ENCODE measurements around the gene PLCD4.

Gene PLCD4

DNA sequence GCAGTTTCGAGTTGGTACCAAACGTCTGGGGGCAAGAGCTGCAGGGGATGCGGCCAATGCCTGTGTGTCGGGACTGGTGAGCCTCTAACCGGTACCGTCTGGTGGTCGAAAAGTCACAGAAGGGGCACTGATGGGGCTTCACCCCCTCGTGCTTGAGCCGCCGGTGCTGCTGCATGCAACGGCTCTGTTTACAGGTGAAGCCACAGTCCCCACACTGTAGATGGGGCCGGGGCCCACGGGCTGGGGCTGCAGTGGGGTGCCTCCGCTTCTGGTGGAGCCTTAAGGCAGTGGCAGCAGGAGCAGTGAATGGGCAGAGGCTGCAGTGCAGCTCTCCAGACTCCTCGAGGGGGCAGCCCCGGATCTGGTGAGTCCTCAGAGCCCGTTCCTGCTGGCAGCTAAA lies 35.1 kb downstream of the PLCD4 start:
- no peak overlapping the region for H3K4me3 ChIP-seq (ENCODE audit: insufficient read depth, low read length, poor library complexity, severe bottlenecking)
- no peak overlapping the region for H3K9ac ChIP-seq (ENCODE audit: low read length)
- H3K79me2 ChIP-seq (ENCODE audit: insufficient read depth, low read length): peaks cover 4% of the 10 kb centered on the region; the same call in 1 of the 2 replicates
- no peaks in the 10 kb centered on the region for H3K9me3 ChIP-seq (ENCODE audit: insufficient read depth, low read length)
- H3K27me3 ChIP-seq (ENCODE audit: low read length): no peaks in the 10 kb centered on the region
- no peaks in the 10 kb centered on the region; the same call in 1 of the 2 replicates for H4K20me1 ChIP-seq (ENCODE audit: low read depth, low read length)
- H3K4me2 ChIP-seq (ENCODE audit: low read depth, low read length, poor library complexity, severe bottlenecking): no peak overlapping the region
- no peak overlapping the region for H2AFZ ChIP-seq (ENCODE audit: low read depth, low read length, severe bottlenecking)
- H3K27ac ChIP-seq (ENCODE audit: low read depth, low read length): no peak overlapping the region
- TF ChIP-seq, protein P1, sequence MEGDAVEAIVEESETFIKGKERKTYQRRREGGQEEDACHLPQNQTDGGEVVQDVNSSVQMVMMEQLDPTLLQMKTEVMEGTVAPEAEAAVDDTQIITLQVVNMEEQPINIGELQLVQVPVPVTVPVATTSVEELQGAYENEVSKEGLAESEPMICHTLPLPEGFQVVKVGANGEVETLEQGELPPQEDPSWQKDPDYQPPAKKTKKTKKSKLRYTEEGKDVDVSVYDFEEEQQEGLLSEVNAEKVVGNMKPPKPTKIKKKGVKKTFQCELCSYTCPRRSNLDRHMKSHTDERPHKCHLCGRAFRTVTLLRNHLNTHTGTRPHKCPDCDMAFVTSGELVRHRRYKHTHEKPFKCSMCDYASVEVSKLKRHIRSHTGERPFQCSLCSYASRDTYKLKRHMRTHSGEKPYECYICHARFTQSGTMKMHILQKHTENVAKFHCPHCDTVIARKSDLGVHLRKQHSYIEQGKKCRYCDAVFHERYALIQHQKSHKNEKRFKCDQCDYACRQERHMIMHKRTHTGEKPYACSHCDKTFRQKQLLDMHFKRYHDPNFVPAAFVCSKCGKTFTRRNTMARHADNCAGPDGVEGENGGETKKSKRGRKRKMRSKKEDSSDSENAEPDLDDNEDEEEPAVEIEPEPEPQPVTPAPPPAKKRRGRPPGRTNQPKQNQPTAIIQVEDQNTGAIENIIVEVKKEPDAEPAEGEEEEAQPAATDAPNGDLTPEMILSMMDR (IDR thresholded peaks at IDR 0.05; ENCODE audit: insufficient read depth, low read length, poor library complexity, severe bottlenecking): no peak
- TF ChIP-seq EZH2phosphoT487 (conservative IDR thresholded peaks at IDR 0.05; ENCODE audit: low read length): no peak
- H3K9me2 ChIP-seq (replicated peaks; ENCODE audit: insufficient read depth, low read length): no peaks in the 10 kb centered on the region
- H3K36me3 ChIP-seq (ENCODE audit: low read length): peaks cover 14% of the 10 kb centered on the region; the same call in 1 of the 2 replicates
- H3F3A ChIP-seq (ENCODE audit: insufficient read depth): 0 out of 2 replicates have a peak, but pooled peaks cover 4% of the 10 kb centered on the region

DNA sequence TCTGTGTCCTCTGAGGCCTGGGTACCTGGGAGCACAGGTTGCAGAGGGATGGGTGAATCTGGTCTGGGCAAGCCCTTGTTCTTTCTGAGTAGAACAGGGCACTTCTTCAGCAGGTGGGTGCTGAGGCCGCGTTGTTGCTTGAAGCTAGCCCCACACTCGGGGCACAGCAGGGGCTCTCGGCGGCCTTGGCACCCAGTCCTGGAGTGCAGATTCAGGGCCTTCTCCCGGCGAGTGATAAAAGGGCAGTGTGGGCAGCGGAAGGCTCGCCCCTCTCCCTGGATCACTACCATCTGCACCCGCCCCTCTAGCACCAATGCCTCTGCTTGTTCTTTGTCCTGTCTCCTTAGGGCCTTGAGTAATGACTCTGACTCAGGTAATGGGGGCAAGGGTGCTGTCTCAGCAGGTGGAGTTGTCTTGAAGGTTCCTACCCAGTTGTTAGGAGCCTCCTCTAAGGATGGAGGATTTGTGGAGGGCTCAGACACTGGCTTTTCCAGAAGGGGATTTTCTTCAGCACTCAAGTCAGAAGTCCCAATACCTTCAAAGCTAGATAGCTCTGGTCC lies 36.1 kb downstream of the PLCD4 start:
- H3K36me3 ChIP-seq (ENCODE audit: low read length): peaks cover 19% of the 10 kb centered on the region; the same call in 1 of the 2 replicates

DNA sequence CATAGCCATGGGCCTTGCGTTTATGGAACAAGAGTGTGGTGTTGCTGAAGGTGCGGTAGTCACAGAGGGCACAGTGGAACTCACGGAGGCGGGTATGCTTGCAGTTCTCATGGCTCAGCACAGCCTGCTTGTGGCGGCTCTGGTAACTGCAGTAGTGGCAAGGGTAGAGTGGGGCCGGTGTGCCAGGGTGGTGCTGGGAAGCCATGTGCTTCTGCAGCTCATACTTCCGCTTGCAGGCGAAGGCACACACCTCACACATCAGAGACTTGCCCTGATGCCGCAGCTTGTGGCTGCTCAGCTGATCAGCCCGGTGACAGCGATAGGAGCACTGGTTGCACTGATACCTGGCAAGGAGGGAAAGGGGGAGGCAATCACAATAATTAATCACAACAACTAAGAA lies 37.0 kb downstream of the PLCD4 start:
- Histone ChIP-seq H3K79me2 (ENCODE audit: insufficient read depth, low read length) (peaks cover 9% of the 10 kb centered on the region; the same call in 1 of the 2 replicates), H3K36me3 (ENCODE audit: low read length) (peaks cover 19% of the 10 kb centered on the region; the same call in 1 of the 2 replicates), H4K20me1 (ENCODE audit: low read depth, low read length) (peaks cover 4% of the 10 kb centered on the region; the same call in 1 of the 2 replicates), H3K9ac (ENCODE audit: low read length) (no peak overlapping the region), H3K9me2 (replicated peaks; ENCODE audit: insufficient read depth, low read length) (no peaks in the 10 kb centered on the region), H3K4me3 (ENCODE audit: insufficient read depth, low read length, poor library complexity, severe bottlenecking) (no peak overlapping the region), H3F3A (ENCODE audit: insufficient read depth) (0 out of 2 replicates have a peak, but pooled peaks cover 4% of the 10 kb centered on the region), H3K9me3 (ENCODE audit: insufficient read depth, low read length) (no peaks in the 10 kb centered on the region), H3K27ac (ENCODE audit: low read depth, low read length) (no peak overlapping the region), H3K4me2 (ENCODE audit: low read depth, low read length, poor library complexity, severe bottlenecking) (no peak overlapping the region), H2AFZ (ENCODE audit: low read depth, low read length, severe bottlenecking) (no peak overlapping the region), H3K27me3 (ENCODE audit: low read length) (no peaks in the 10 kb centered on the region)
- TF ChIP-seq, protein P1 (IDR thresholded peaks at IDR 0.05; ENCODE audit: insufficient read depth, low read length, poor library complexity, severe bottlenecking): no peak
- TF ChIP-seq EZH2phosphoT487 (conservative IDR thresholded peaks at IDR 0.05; ENCODE audit: low read length): no peak

More for the DNA sequence above, 36.1 kb downstream of the PLCD4 start:
- H3K9ac ChIP-seq (ENCODE audit: low read length): no peak overlapping the region
- H3K4me2 ChIP-seq (ENCODE audit: low read depth, low read length, poor library complexity, severe bottlenecking): no peak overlapping the region
- H3K79me2 ChIP-seq (ENCODE audit: insufficient read depth, low read length): peaks cover 9% of the 10 kb centered on the region; the same call in 1 of the 2 replicates
- peaks cover 4% of the 10 kb centered on the region; the same call in 1 of the 2 replicates for H4K20me1 ChIP-seq (ENCODE audit: low read depth, low read length)
- 0 out of 2 replicates have a peak, but pooled peaks cover 4% of the 10 kb centered on the region for H3F3A ChIP-seq (ENCODE audit: insufficient read depth)
- H3K4me3 ChIP-seq (ENCODE audit: insufficient read depth, low read length, poor library complexity, severe bottlenecking): no peak overlapping the region
- H2AFZ ChIP-seq (ENCODE audit: low read depth, low read length, severe bottlenecking): no peak overlapping the region
- no peaks in the 10 kb centered on the region for H3K9me3 ChIP-seq (ENCODE audit: insufficient read depth, low read length)
- no peaks in the 10 kb centered on the region for H3K9me2 ChIP-seq (replicated peaks; ENCODE audit: insufficient read depth, low read length)
- TF ChIP-seq EZH2phosphoT487 (conservative IDR thresholded peaks at IDR 0.05; ENCODE audit: low read length): no peak
- TF ChIP-seq, protein P1 (IDR thresholded peaks at IDR 0.05; ENCODE audit: insufficient read depth, low read length, poor library complexity, severe bottlenecking): no peak
- H3K27me3 ChIP-seq (ENCODE audit: low read length): no peaks in the 10 kb centered on the region
- no peak overlapping the region for H3K27ac ChIP-seq (ENCODE audit: low read depth, low read length)

All from SU-DHL-6 (cell line).